Loucy (cell line): Measurements from ENCODE around the gene BMX.

ENCODE experiments used
- EZH2phosphoT487 ChIP-seq: fragments of 200-600 bp; IDR thresholded peaks from 2 replicates; pipeline ENCODE4 v1.6.1; 2018; ENCODE audit warnings: antibody characterized with exemption, mild to moderate bottlenecking, moderate library complexity, borderline replicate concordance
- TF ChIP-seq, protein P1 (sequence below): fragments of 200-600 bp; sonication (generic); conservative IDR thresholded peaks from 2 replicates; pipeline ENCODE4 v1.5.1; 2014; ENCODE audit warnings: mild to moderate bottlenecking, antibody characterized with exemption, low read length

DNA sequence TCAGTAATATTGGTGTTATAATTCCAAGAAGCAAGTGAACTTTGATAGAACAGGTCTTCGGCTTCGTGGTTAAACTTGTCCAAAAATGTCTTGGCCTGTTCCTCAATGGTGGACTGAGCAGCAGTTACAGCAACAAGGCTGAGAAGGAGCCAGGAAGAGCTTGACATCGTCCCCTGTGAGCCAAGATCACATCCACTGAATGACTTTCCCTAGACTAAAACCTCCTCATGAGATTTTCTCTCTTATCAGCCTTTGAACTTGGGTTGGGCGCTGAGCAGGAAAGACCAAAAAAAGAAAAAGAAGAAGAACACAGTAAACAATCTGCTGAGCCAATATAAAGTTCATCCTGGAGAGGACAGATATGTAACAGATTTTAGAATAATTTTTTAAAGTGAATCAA lies 100.1 kb downstream of the BMX start, which contains the start of gene ACE2:
- TF ChIP-seq, protein P1, sequence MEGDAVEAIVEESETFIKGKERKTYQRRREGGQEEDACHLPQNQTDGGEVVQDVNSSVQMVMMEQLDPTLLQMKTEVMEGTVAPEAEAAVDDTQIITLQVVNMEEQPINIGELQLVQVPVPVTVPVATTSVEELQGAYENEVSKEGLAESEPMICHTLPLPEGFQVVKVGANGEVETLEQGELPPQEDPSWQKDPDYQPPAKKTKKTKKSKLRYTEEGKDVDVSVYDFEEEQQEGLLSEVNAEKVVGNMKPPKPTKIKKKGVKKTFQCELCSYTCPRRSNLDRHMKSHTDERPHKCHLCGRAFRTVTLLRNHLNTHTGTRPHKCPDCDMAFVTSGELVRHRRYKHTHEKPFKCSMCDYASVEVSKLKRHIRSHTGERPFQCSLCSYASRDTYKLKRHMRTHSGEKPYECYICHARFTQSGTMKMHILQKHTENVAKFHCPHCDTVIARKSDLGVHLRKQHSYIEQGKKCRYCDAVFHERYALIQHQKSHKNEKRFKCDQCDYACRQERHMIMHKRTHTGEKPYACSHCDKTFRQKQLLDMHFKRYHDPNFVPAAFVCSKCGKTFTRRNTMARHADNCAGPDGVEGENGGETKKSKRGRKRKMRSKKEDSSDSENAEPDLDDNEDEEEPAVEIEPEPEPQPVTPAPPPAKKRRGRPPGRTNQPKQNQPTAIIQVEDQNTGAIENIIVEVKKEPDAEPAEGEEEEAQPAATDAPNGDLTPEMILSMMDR: no peak
- no peak for TF ChIP-seq EZH2phosphoT487
